Measurements from ENCODE around the gene REEP5. TPM values are rescaled to one million over a fixed set of nuclear protein-coding genes. Genes with fewer than 3 reads are reported as not detected.
"Not testable (repeated sequence)": the region's sequence is repeated elsewhere in the genome, so short reads cannot be mapped to it uniquely, and the experiment has no call there.

Gene REEP5
- total and polyA plus RNA-seq, 5 experiments from 2014 or later: 33.1 to 59.2 (median 35.5) TPM

DNA sequence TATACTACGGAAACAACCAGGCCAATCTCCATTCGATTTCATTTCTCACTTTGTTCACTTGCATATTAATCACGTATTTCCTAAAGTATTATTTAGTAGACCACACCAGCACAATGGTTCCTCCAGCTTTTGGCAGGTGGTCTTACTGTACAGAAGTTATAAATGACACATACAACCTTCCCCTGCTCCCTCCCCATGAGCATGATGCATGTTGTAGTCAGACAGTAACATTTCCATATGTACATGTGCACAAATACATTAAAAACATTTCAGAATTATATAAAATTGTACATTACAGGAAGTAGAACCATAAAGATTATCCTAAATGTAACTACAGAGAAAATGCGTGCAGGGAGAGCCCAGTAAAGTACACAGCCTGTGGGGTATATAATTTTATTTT, 43.9 kb downstream of the REEP5 start:
- no peaks in the 10 kb centered on the region for H3K27me3 Mint-ChIP-seq
- DNase-seq (no peak), ATAC-seq (no peak)
- no peaks in the 10 kb centered on the region for H3K9me3 Mint-ChIP-seq
- POLR2A ChIA-PET: interaction anchor here (0.7 kb wide), 1 partner anchor 37 kb away, joined by 3 read pairs; no protein-coding TSS in a partner anchor
- H3K4me1 Mint-ChIP-seq: peaks cover 7 to 43% (median 27%) of the 10 kb centered on the region in 4 donors
- peak overlapping the region in 6 of 10 donors; percentile 27 to 96 (median 60) for H3K27ac Mint-ChIP-seq
- peak overlapping the region in 1 of 10 donors; percentile 73 for H3K4me3 Mint-ChIP-seq
- H3K36me3 Mint-ChIP-seq: peaks cover 0 to 52% (median 11%) of the 10 kb centered on the region in 3 donors

DNA sequence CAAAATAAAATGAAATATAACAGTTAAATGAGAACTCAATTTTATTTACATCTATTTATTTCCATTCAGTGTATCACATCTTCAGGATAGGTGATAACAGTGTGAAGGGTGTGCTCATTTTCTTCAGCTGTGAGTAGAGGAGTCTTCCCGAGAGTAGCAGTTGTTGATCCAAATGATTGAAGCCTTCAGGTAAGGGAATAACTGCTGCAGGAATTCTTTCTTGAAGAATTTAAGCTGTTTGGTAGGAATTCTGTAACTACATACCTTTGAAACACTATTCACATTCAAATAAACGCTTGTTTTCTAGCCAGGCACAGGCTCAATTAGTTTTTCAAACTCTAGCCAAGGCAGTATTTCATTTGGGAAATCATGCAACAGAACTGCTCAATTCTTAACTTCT, 45.7 kb downstream of the REEP5 start:
- H3K4me1 Mint-ChIP-seq: peaks cover 11 to 49% (median 30%) of the 10 kb centered on the region in 4 donors
- peak overlapping the region in 4 of 10 donors; percentile 11 to 96 (median 54) for H3K27ac Mint-ChIP-seq
- no peak overlapping the region for H3K4me3 Mint-ChIP-seq
- H3K27me3 Mint-ChIP-seq: no peaks in the 10 kb centered on the region
- POLR2A ChIA-PET: no interaction called here
- H3K9me3 Mint-ChIP-seq: no peaks in the 10 kb centered on the region
- DNase-seq: no peak
- peaks cover 0 to 58% (median 14%) of the 10 kb centered on the region in 3 donors for H3K36me3 Mint-ChIP-seq
- ATAC-seq: no peak

- ATAC-seq (no peak), DNase-seq (no peak)
- Mint-ChIP-seq H3K4me1 (peaks cover 10 to 46% (median 26%) of the 10 kb centered on the region in 4 donors), H3K9me3 (no peaks in the 10 kb centered on the region), H3K4me3 (no peak overlapping the region), H3K27me3 (no peaks in the 10 kb centered on the region), H3K27ac (peak overlapping the region in 1 of 10 donors; percentile 89), H3K36me3 (peaks cover 5 to 78% (median 9%) of the 10 kb centered on the region in 3 donors)
- POLR2A ChIA-PET: no interaction called here
Observed at GRCh38 chr5:112870966-112871365, 51.1 kb downstream of the REEP5 start.

- Mint-ChIP-seq H3K36me3 (peaks cover 5 to 77% (median 9%) of the 10 kb centered on the region in 3 donors), H3K4me3 (peak overlapping the region in 1 of 10 donors; percentile 1), H3K4me1 (peaks cover 10 to 46% (median 26%) of the 10 kb centered on the region in 4 donors), H3K9me3 (no peaks in the 10 kb centered on the region), H3K27ac (peak overlapping the region in 6 of 10 donors; percentile 45 to 89 (median 76)), H3K27me3 (no peaks in the 10 kb centered on the region)
- ATAC-seq (peak; percentile 46), DNase-seq (no peak)
- POLR2A ChIA-PET: no interaction called here
Observed at GRCh38 chr5:112869948-112870347, 52.1 kb downstream of the REEP5 start.

- no peak for DNase-seq
- no peak for ATAC-seq
- Mint-ChIP-seq H3K4me3 (no peak overlapping the region), H3K27me3 (no peaks in the 10 kb centered on the region), H3K27ac (peak overlapping the region in 4 of 10 donors; percentile 11 to 46 (median 40)), H3K9me3 (no peaks in the 10 kb centered on the region), H3K36me3 (peaks cover 5 to 79% (median 6%) of the 10 kb centered on the region in 3 donors), H3K4me1 (peaks cover 17 to 49% (median 39%) of the 10 kb centered on the region in 4 donors)
- POLR2A ChIA-PET: no interaction called here
Observed at GRCh38 chr5:112867411-112867810, 54.6 kb downstream of the REEP5 start.

- Mint-ChIP-seq H3K4me1 (peaks cover 18 to 55% (median 43%) of the 10 kb centered on the region in 4 donors), H3K9me3 (no peaks in the 10 kb centered on the region), H3K36me3 (peaks cover 5 to 80% (median 6%) of the 10 kb centered on the region in 3 donors), H3K27ac (peak overlapping the region in 2 of 10 donors; percentile 34 to 45), H3K27me3 (no peaks in the 10 kb centered on the region), H3K4me3 (no peak overlapping the region)
- POLR2A ChIA-PET: no interaction called here
- no peak for ATAC-seq
- DNase-seq: no peak
Observed at GRCh38 chr5:112866739-112867138, 55.3 kb downstream of the REEP5 start.

DNA sequence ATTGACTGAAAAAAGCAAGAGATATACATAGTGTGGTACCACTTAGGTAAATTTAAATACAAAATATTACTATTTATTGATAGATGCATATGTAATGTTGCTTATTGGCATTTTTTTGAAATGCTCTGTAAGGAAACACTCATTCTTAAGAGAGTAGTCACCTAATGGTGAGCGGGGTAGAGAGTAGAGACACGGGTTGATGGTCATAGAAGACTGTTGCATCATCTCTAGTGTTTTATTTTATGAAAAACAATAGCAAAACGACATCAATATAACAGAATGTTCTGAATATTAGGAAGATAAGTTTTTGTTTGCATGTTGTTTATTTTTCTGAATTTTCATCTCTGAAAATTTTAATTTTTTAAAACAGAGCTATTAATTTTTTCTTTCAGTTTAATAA, 56.9 kb downstream of the REEP5 start:
- H3K4me3 Mint-ChIP-seq: no peak overlapping the region

DNA sequence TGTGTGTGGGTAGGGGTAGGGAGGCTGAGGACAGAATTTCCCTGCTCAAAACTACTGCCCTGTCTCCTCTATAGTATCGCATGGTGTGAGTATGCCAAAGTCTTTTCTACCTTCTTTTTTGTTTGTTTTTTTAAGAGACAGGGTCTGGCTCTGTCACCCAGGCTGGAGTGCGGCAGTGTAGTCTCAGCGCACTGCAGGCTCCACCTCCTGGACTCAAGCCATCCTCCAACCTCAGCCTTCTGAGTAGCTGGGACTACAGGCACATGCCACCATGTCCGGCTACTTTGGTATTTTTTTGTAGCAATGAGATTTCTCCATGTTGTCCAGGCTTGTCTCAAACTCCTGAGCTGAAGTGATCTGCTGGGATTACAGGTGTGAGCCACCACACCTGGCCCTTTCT, 58.5 kb downstream of the REEP5 start:
- no peak for ATAC-seq
- Mint-ChIP-seq H3K27ac (peak overlapping the region; percentile 35 to 98 (median 65)), H3K4me1 (peaks cover 18 to 51% (median 34%) of the 10 kb centered on the region in 4 donors), H3K9me3 (no peaks in the 10 kb centered on the region), H3K4me3 (peak overlapping the region in 9 of 10 donors; percentile 12 to 96 (median 91)), H3K36me3 (peaks cover 2 to 56% (median 5%) of the 10 kb centered on the region in 3 donors), H3K27me3 (no peaks in the 10 kb centered on the region)
- no peak for DNase-seq
- POLR2A ChIA-PET: no interaction called here

More for the DNA sequence above, 56.9 kb downstream of the REEP5 start:
- H3K9me3 Mint-ChIP-seq: no peaks in the 10 kb centered on the region
- H3K27me3 Mint-ChIP-seq: no peaks in the 10 kb centered on the region
- ATAC-seq (no peak), DNase-seq (no peak)
- H3K4me1 Mint-ChIP-seq: peaks cover 21 to 64% (median 47%) of the 10 kb centered on the region in 4 donors
- H3K36me3 Mint-ChIP-seq: peaks cover 5 to 71% (median 6%) of the 10 kb centered on the region in 3 donors
- POLR2A ChIA-PET: no interaction called here
- H3K27ac Mint-ChIP-seq: no peak overlapping the region

DNA sequence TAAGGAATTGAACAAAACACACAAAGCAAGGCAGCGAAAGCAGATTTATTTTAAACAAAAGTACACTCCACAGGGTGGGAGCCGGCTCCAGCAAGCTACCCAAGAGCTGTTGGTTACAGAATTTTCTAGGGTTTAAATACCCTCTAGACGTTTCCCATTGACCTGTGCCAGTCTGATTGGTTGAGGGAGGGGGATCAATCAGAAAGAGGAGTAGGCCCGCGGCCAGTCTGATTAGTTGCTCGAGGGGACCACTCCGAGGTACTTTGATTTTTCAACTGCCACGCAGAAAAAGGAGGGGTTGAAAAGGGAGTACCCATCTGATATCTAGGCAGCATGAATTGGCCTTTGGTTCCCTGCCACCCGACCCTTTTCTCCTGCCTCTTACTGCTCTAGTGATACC, 59.9 kb downstream of the REEP5 start:
- H3K27ac Mint-ChIP-seq: peak overlapping the region in 9 of 10 donors; percentile 52 to 99 (median 96)
- no peak for ATAC-seq
- POLR2A ChIA-PET: interaction anchor here (1.6 kb wide), 1 partner anchor 22 kb away, joined by 4 read pairs; no protein-coding TSS in a partner anchor
- H3K9me3 Mint-ChIP-seq: no peaks in the 10 kb centered on the region
- no peak for DNase-seq
- peaks cover 16 to 47% (median 32%) of the 10 kb centered on the region in 4 donors for H3K4me1 Mint-ChIP-seq
- H3K4me3 Mint-ChIP-seq: peak overlapping the region; percentile 91 to 98 (median 96)
- peaks cover under 1 to 42% (median 2%) of the 10 kb centered on the region in 3 donors for H3K36me3 Mint-ChIP-seq
- peaks cover 0 to 5% (median 0%) of the 10 kb centered on the region in 5 donors for H3K27me3 Mint-ChIP-seq

- DNase-seq: no peak
- no peak for ATAC-seq
- Mint-ChIP-seq H3K27me3 (peaks cover 0 to 7% (median 2%) of the 10 kb centered on the region in 5 donors), H3K27ac (peak overlapping the region; percentile 96 to 99 (median 98)), H3K36me3 (peaks cover 0 to 37% (median 2%) of the 10 kb centered on the region in 3 donors), H3K9me3 (no peaks in the 10 kb centered on the region), H3K4me1 (peaks cover 14 to 42% (median 30%) of the 10 kb centered on the region in 4 donors), H3K4me3 (peak overlapping the region; percentile 91 to 98 (median 96))
- POLR2A ChIA-PET: interaction anchor here (0.7 to 1.7 kb wide), 9 partner anchors 10 to 701 kb away, joined by 4 to 16 read pairs (median 4); partner anchors contain the start of genes DCP2 and REEP5
Observed at GRCh38 chr5:112861638-112861985, 60.4 kb downstream of the REEP5 start.

DNA sequence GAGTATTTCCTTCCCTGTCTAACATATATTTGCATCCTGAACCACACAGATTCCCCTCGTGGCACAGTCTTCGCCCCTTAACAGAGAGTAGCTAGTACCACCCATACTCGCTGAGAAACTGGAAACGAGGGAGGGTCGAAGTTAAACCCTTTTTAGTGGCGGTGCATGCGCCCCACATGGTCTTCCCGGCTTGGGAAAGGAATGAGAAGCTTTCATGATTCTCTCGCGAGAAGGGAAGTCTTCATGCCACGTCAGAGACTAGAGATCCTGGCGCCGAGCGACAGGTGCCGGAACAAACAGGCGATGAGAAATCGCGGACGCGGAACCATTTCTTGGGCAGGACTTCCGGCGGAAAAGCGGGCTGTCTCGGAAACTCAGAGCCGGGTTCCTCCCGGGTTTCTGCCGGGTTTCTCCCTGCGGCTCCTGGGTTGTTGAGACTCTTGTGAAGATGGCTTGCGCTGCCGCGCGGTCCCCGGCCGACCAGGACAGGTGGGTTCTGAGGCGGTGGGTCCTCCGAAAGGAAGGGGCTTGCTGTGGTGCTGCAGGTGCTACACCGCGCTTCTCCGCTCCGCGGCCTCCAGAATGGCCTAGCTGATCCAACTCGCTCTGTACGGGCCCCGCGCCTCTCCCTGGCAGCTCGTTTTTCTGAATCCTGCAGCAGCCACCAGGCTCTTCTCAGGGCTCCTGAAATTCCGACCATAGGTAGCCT, 60.9 kb downstream of the REEP5 start, which contains the start of gene SRP19:
SRP19 (plus strand) TSS at position 359 of the 709 bp plus-strand sequence; CDS start at position 449, 90 bp downstream.
- POLR2A ChIA-PET: interaction anchor here (0.7 to 1.7 kb wide), 9 partner anchors 9 to 700 kb away, joined by 4 to 16 read pairs (median 4); partner anchors contain the start of genes DCP2 and REEP5

DNA sequence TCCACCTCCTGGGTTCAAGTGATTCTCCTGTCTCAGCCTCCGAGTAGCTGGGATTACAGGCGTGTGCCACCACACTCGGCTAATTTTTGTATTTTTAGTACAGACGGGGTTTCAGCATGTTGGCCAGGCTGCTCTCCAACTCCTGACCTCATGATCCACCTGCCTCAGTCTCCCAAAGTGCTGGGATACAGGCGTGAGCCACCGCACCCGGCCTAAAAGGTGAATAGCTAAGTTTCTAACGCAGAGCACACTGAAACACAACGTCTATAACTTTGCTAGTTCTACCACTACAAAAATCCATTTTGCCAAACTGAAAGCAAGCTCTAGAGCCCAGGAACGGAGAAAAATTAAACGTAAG, 61.5 kb downstream of the REEP5 start:
- peaks cover 14 to 40% (median 28%) of the 10 kb centered on the region in 4 donors for H3K4me1 Mint-ChIP-seq
- not testable (repeated sequence) for ATAC-seq, H3K9me3 Mint-ChIP-seq, DNase-seq
- peaks cover 2 to 26% (median 10%) of the 10 kb centered on the region in 3 donors for H3K36me3 Mint-ChIP-seq
- H3K4me3 Mint-ChIP-seq: peak overlapping the region; percentile 91 to 98 (median 96)
- H3K27ac Mint-ChIP-seq: peak overlapping the region; percentile 96 to 99 (median 98)
- POLR2A ChIA-PET: interaction anchor here (0.8 to 1.7 kb wide), 8 partner anchors 9 to 699 kb away, joined by 4 to 16 read pairs (median 5); partner anchors contain the start of genes DCP2 and REEP5
- peaks cover 0 to 16% (median 13%) of the 10 kb centered on the region in 5 donors for H3K27me3 Mint-ChIP-seq

More for the DNA sequence above, 60.9 kb downstream of the REEP5 start, which contains the start of gene SRP19:
- ATAC-seq (peak; percentile 94), DNase-seq (peak; percentile 83 to 94 (median 90))
- H3K9me3 Mint-ChIP-seq: peaks cover 0 to 5% (median 0%) of the 10 kb centered on the region in 9 donors
- H3K36me3 Mint-ChIP-seq: peaks cover 2 to 32% (median 5%) of the 10 kb centered on the region in 3 donors
- peaks cover 0 to 12% (median 7%) of the 10 kb centered on the region in 5 donors for H3K27me3 Mint-ChIP-seq
- peaks cover 14 to 40% (median 28%) of the 10 kb centered on the region in 4 donors for H3K4me1 Mint-ChIP-seq
- H3K27ac Mint-ChIP-seq: peak within 1 kb of the TSS; percentile 96 to 99 (median 98)
- peak within 1 kb of the TSS; percentile 91 to 98 (median 96) for H3K4me3 Mint-ChIP-seq
